HAP-1 (cell line): Measurements from ENCODE around the gene TRRAP.
A peak's percentile ranks its signal among the peaks of the same experiment; 100 is the strongest.
"Not testable (repeated sequence)": the region's sequence is repeated elsewhere in the genome, so short reads cannot be mapped to it uniquely, and the experiment has no call there.

Experiments used
- DNase-seq, 2 experiments: peaks; one replicate each; pipeline ENCODE4 v3.0.0-alpha.2; 2016 to 2020; ENCODE audit warnings: low spot score in 2 of 2
- H3K27me3 ChIP-seq: fragments of 250-450 bp; sonication (Bioruptor Pico); 2 replicates; pipeline ENCODE4 v1.5.1; 2020; ENCODE audit warnings: low read depth, mild to moderate bottlenecking, moderate library complexity
- H3K36me3 ChIP-seq: fragments of 250-450 bp; sonication (Bioruptor Pico); replicated peaks from 2 replicates; pipeline ENCODE4 v1.5.1; 2020; ENCODE audit warnings: mild to moderate bottlenecking
- H3K4me1 ChIP-seq: fragments of 250-450 bp; sonication (Bioruptor Pico); 2 replicates; pipeline ENCODE4 v1.5.1; 2020; ENCODE audit warnings: mild to moderate bottlenecking
- H3K4me3 ChIP-seq: fragments of 250-450 bp; sonication (Bioruptor Pico); 2 replicates; pipeline ENCODE4 v1.5.1; 2020; ENCODE audit warnings: mild to moderate bottlenecking, moderate library complexity
- H3K9me3 ChIP-seq: fragments of 250-450 bp; sonication (Bioruptor Pico); 2 replicates; pipeline ENCODE4 v1.5.1; 2020; ENCODE audit warnings: mild to moderate bottlenecking, moderate library complexity
- in situ Hi-C: fragments of 300-500 bp; cut with MboI; formaldehyde crosslinking; loops from 3 replicates; pipeline ENCODE4 v1.14.3; 2020; ENCODE audit warnings: low sequenced_read_pairs, inconsistent platforms, mixed read lengths

The TRRAP gene

DNA sequence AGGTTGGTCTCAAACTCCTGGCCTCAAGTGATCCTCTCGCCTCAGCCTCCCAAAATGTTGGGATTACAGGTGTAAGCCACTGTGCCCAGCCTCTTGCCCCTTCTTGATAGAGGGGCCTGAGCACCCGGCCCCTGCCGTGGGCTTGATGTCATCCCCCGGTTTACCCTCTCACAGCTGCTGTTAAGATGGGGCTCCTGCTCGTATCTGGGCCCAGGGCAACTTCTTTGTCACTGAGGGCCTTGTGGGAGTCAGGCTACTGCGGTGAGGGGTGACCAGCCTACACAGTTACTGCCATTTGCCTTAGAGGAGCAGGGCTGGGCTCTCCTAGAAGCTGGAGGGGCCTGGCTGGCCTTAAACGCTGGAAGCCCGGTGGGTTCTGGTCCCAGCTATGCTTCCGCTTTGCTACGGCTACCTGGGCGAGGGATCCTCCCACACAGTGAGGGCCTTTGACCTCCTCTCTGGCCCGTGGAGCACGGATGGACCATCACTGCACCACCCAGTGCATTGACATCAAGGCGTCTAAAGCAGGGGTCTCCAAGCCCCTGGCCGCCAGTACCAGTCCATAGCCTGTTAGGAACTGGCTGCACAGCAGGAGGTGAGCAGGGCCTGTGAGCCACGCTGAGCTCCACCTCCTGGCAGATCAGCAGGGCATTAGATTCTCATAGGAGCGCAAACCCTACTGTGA is 7.4 kb upstream of the TRRAP start:
- H3K9me3 ChIP-seq: no peaks in the 10 kb centered on the region
- no peaks in the 10 kb centered on the region for H3K4me1 ChIP-seq
- no peaks in the 10 kb centered on the region for H3K36me3 ChIP-seq
- in situ Hi-C loops: no loop called here
- H3K4me3 ChIP-seq: no peak overlapping the region
- no peak for DNase-seq
- H3K27me3 ChIP-seq: peaks cover 2% of the 10 kb centered on the region; the same call in 1 of the 2 replicates

DNA sequence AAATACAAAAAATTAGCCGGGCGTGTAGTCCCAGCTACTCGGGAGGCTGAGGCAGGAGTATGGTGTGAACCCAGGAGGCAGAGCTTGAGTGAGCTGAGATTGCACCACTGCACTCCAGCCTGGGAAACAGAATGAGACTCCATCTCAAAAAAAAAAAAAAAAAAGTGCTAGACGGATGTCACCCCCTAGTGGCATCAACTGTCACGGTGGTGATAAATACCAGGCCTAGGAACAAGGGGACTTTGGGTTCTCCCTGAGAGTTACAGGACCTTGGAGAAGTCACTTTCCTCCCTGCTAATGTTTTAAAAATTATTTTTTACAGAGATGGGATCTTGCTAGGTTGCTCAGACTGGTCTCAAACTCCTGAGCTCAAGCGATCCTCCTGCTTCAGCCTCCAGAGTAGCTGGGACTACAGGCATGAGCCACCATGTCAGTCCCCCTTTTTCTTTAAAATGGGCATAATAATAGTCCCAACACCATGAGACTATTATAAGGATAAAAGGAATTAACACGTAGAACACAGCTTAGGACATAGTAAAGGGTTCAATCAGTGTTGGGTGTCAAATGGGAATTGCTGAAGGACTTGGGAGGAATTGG is 5.9 kb upstream of the TRRAP start:
- Histone ChIP-seq H3K9me3 (no peaks in the 10 kb centered on the region), H3K4me3 (no peak overlapping the region), H3K36me3 (no peaks in the 10 kb centered on the region), H3K4me1 (no peaks in the 10 kb centered on the region), H3K27me3 (peaks cover 2% of the 10 kb centered on the region; the same call in 1 of the 2 replicates)
- in situ Hi-C loops: no loop called here
- peak in 1 of 2 experiments; percentile 33 for DNase-seq

DNA sequence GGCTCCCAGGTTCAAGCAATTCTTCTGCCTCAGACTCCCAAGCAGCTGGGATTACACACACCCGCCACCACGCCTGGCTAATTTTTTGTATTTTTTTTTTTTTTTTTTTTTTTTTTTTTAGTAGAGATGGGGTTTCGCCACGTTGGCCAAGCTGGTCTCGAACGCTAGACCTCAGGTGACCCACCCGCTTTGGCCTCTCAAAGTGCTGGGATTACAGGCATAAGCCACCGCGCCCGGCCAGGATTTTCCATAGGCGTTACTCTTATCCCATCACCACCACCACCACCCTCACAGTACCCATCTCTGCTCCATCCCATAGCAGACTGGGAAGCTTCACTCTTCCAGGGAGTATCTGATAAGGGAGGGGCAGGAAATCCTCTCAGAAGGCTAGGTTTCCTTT is 4.7 kb upstream of the TRRAP start:
- in situ Hi-C loops, H3K9me3 ChIP-seq, H3K36me3 ChIP-seq, DNase-seq, H3K4me3 ChIP-seq, H3K4me1 ChIP-seq, H3K27me3 ChIP-seq: not testable (repeated sequence)

DNA sequence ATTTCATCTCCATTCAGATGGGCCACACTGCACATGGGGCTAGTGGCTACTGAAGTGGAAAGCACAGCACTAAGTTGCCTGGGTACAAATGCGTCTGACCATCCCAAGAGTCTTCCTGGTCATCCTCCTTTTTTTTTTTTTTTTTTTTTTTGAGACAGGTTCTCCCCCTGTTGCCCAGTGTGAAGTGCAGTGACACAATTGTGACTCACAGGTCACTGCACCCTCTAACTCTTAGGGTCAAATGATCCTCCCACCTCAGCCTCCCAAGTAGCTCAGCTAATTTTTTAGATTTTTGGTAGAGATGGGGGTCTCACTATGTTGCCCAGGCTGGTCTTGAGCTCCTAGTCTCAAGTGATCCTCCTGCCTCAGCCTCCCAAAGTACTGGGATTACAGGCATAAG is 3.4 kb upstream of the TRRAP start:
- in situ Hi-C loops: no loop called here
- no peak for DNase-seq
- no peaks in the 10 kb centered on the region for H3K36me3 ChIP-seq

DNA sequence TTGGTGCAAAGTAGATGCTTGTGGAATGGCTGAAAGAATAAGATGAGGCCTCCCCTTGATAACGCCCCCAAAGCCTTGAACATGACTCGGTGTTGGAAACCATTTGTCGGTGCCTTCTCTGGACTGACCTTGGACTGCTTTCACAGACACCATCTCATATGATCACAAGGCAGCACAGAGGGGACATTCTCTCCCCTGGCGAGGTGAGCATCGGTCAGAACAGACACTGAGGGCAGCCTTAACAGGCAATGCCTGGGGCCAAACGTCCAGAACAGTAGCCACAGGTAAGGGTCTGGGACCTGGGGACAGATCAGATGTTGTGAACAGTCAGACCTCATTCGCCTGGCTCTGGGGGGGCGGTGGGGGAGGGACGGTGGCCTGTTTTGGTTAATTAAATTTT is 2.8 kb upstream of the TRRAP start:
- no peak for DNase-seq
- no peaks in the 10 kb centered on the region; the same call in 1 of the 2 replicates for H3K36me3 ChIP-seq
- no peaks in the 10 kb centered on the region; the same call in 1 of the 2 replicates for H3K4me1 ChIP-seq
- H3K4me3 ChIP-seq: no peak overlapping the region
- H3K9me3 ChIP-seq: no peaks in the 10 kb centered on the region
- in situ Hi-C loops: no loop called here
- no peaks in the 10 kb centered on the region for H3K27me3 ChIP-seq

More for the DNA sequence above, 3.4 kb upstream of the TRRAP start:
- no peaks in the 10 kb centered on the region for H3K9me3 ChIP-seq
- H3K27me3 ChIP-seq: no peaks in the 10 kb centered on the region
- H3K4me1 ChIP-seq: no peaks in the 10 kb centered on the region; the same call in 1 of the 2 replicates
- no peak overlapping the region for H3K4me3 ChIP-seq

DNA sequence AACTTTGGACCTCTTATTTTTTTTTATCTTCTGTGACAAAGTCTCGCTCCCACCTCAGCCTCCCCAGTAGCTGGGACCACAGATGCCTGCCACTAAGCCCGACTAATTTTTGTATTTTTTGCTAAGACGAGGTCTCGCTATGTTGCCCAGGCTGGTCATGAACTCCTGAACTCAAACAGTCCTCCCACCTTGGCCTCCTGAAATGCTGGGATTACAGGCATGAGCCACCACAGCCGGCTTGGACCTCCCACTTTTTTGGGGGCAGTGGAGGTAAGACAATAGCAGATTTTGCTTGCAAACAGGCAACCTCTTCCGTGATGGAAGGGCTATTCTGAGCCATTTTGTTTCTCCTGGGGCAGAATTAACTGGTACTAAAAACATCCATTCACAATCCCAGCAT is 1.2 kb upstream of the TRRAP start:
- no peaks in the 10 kb centered on the region for H3K27me3 ChIP-seq
- no peak for DNase-seq
- no peak overlapping the region for H3K4me3 ChIP-seq
- peaks cover 13% of the 10 kb centered on the region for H3K36me3 ChIP-seq
- in situ Hi-C loops: no loop called here
- H3K9me3 ChIP-seq: no peaks in the 10 kb centered on the region
- H3K4me1 ChIP-seq: no peaks in the 10 kb centered on the region; the same call in 1 of the 2 replicates

DNA sequence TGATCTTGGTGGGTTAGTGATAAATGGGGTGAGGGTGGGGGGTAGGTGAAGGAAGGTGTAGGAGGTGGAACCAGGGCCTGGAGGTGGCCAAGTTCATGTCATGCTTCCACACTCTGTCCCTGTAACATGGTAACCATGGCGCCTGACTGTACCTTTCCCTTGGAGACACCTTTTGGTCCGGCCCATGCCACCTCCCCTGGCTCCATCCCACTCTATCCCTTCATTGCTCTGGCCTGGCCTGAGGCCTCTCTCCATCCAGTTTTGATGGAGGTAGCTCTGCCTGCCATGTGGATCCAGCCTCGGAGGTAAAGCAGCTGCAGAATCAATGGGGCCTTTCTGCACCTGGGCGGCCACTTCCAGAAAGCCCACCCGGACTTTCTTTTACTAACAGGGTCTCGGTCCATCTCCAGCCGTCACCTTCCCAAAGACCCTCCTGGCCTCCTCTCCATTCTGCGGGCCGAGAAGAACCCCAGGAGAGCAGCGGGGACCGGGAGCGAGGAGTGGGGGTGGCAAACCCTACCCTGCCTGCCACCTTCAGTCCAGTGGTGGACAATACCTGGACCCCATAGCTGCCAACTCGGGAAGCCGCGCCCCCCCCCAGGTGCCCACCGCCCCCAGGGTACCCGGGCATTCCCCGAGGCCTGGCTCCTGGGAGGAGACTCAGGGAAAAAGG is 504 bp upstream of the TRRAP start:
- in situ Hi-C loops: no loop called here
- no peaks in the 10 kb centered on the region; the same call in 1 of the 2 replicates for H3K4me1 ChIP-seq
- peaks cover 18% of the 10 kb centered on the region for H3K36me3 ChIP-seq
- H3K4me3 ChIP-seq: peak overlapping the region; percentile 35
- H3K27me3 ChIP-seq: no peaks in the 10 kb centered on the region
- DNase-seq: no peak
- H3K9me3 ChIP-seq: no peaks in the 10 kb centered on the region

DNA sequence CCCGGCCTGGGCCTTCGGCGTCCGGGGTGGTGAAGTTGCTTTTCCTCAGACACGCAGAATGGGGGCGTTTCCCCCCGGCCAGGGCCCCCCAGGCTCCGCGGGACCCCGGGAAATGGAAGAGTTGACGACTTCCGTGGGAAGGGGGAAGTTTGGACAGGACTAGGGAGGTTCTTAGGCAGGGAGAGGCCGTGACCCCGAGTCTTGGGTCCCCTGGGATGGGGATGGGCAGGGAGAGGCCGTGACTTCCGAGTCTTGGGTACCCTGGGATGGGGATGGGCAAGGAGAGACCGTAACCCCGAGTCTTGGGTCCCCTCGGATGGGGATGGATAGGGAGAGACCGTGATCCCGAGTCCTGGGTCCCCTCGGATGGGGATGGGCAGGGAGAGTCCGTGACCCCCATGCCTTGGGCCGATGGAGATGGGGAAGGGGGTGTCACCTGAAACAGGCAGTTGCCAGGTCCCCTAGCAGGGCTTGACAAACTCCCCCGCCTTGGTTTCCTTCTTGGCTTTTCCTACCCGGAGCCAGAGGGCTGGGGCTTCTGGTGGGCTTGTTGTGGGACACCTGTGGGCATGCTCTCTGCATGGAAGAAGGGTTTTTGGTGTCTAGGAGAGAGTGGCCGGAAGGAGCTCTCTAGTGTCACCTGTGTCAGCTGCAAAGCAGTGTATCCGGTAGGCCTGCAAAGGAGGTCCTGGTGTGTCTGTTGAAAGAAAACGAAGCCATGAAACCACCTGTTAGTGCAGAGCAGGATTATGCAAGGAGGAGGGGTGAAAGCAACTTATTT is 1.1 kb downstream of the TRRAP start:
- H3K4me1 ChIP-seq: no peaks in the 10 kb centered on the region; the same call in 1 of the 2 replicates
- in situ Hi-C loops: no loop called here
- H3K4me3 ChIP-seq: peak overlapping the region; percentile 87
- peak; percentile 21 to 56 for DNase-seq
- no peaks in the 10 kb centered on the region for H3K27me3 ChIP-seq
- no peaks in the 10 kb centered on the region for H3K9me3 ChIP-seq
- peaks cover 28% of the 10 kb centered on the region for H3K36me3 ChIP-seq

DNA sequence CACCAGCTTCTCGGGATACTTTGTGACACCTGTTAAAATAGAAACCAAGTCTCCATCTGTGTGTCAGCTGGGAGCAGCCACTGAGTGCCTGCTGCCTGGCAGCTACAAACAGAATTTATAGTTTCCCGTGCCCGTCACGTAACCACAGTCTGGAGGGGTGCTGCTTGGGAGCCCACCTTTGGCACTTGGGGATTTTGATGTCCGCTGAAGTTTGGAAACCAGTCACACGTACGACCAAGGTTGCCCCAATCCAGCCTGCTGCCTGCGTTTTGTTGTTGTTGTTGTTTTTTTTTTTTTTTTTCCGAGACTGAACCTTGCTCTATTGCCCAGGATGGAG is 1.6 kb downstream of the TRRAP start:
- no peaks in the 10 kb centered on the region for H3K27me3 ChIP-seq
- peak overlapping the region; percentile 87 for H3K4me3 ChIP-seq
- H3K9me3 ChIP-seq: no peaks in the 10 kb centered on the region
- no peak for DNase-seq
- in situ Hi-C loops: no loop called here
- H3K36me3 ChIP-seq: peaks cover 33% of the 10 kb centered on the region
- no peaks in the 10 kb centered on the region; the same call in 1 of the 2 replicates for H3K4me1 ChIP-seq

DNA sequence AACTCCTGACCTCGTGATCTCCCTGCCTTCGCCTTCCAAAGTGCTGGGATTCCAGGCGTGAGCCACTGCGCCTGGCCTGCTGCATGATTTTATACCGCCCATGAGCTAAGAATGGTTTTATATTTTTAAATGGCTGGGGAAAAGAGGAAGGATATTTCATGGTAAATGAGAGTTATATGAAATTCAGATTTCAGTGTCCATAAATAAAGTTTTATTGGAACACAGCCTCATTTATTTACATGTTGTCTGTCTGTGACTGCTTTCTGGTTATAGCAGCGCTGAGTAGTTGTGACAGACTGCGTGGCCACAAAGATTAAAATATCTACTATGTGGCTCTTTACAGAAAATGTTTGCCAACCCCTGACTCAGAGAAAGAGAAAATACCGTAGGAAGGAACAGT is 2.2 kb downstream of the TRRAP start:
- Histone ChIP-seq H3K27me3 (no peaks in the 10 kb centered on the region), H3K4me1 (no peaks in the 10 kb centered on the region; the same call in 1 of the 2 replicates), H3K9me3 (no peaks in the 10 kb centered on the region), H3K4me3 (no peak overlapping the region), H3K36me3 (peaks cover 33% of the 10 kb centered on the region)
- in situ Hi-C loops: no loop called here
- DNase-seq: no peak

DNA sequence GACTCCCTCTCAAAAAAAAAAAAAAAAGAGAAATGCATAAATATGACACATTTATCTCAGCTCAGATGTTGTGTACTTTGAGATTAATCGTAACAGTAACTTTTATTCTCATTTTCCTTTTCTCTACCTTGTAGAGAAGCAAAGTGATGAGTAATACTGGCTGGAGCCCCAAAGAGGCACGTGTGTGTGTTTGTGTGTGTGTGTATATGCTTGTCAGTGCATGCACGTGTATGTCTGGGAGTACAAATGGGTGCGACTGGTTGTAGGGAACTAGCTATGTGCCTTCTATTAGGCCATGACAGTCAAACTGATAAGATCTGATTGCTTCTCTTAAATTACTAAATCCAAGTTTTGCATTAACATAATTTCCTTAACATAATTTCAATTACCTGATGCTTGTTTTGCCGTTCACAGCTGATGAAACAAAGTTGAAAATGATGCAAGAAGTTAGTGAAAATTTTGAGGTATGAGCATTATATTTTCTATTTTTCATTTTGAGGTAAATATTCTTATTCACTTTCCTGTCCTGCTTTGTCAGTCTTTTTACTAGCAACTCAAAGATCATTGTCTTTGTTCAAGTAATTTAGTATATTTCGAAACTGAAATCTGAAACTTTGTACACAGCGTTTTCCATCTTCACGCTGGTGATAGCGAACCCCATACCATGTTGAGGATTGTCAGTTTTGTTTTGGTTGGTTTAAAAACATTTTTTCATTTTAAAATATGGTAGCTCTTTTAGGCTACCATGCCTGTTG is 3.4 kb downstream of the TRRAP start:
- Histone ChIP-seq H3K9me3 (no peaks in the 10 kb centered on the region), H3K27me3 (no peaks in the 10 kb centered on the region), H3K4me1 (no peaks in the 10 kb centered on the region; the same call in 1 of the 2 replicates), H3K36me3 (peaks cover 37% of the 10 kb centered on the region), H3K4me3 (no peak overlapping the region)
- in situ Hi-C loops: no loop called here
- DNase-seq: no peak

DNA sequence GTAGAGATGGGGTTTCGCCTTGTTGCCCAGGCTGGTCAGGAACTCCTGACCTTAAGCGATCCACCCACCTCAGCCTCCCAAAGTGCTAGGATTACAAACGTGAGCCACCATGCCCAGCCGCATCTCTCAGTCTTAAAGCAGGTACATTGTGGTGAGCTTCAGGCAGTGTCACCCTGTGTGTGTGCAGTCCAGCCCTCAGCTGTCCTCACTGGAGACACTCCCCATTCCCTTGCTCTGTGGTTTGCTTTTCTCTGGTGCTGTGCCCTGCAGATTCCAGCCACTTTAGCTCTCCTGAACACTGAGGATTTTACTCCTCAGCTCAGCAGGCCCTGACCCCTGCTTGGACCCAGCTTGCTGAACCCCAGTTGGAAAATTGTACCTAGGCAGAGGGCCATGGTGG is 6.1 kb downstream of the TRRAP start:
- DNase-seq: no peak
- peaks cover 42% of the 10 kb centered on the region for H3K36me3 ChIP-seq
- H3K4me1 ChIP-seq: no peaks in the 10 kb centered on the region
- in situ Hi-C loops: no loop called here
- no peaks in the 10 kb centered on the region for H3K27me3 ChIP-seq
- no peak overlapping the region for H3K4me3 ChIP-seq
- H3K9me3 ChIP-seq: no peaks in the 10 kb centered on the region

DNA sequence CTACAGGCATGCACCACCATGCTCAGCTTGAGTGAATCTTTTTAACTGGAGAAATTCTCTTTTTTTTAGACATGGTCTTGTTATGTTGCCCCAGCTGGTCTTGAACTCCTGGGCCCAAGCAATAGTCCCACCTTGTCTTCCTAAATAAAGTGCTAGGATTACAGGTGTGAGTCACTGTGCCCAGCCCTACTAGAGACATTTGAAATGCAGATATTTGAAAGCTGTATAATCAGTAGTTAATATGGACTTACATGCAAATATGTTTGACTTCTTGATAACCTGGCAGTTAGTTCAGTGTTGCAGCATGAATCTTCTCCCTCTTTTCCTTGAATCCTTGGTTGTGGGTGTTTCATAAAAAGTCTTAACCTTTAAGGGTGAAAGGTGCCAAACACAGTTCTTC is 8.7 kb downstream of the TRRAP start:
- no peak overlapping the region for H3K4me3 ChIP-seq
- DNase-seq: no peak
- no peaks in the 10 kb centered on the region for H3K27me3 ChIP-seq
- in situ Hi-C loops: no loop called here
- H3K4me1 ChIP-seq: no peaks in the 10 kb centered on the region
- peaks cover 42% of the 10 kb centered on the region for H3K36me3 ChIP-seq
- H3K9me3 ChIP-seq: no peaks in the 10 kb centered on the region
